ENCODE results near the gene ADAMTS14. TPM values are rescaled to one million over a fixed set of nuclear protein-coding genes. Genes with fewer than 3 reads are reported as not detected.
"Not testable (repeated sequence)": the region's sequence is repeated elsewhere in the genome, so short reads cannot be mapped to it uniquely, and the experiment has no call there.

The ADAMTS14 gene
- total and polyA plus RNA-seq, 4 donors: 2.0 to 4.7 (median 3.5) TPM

- no peaks in the 10 kb centered on the region for H3K36me3 ChIP-seq (ENCODE audit: control insufficient read depth, insufficient read depth, low read length)
- WGBS (ENCODE audit: insufficient coverage): 91% methylated on average over 4 of the region's 7 CpGs
- peaks cover 28% of the 10 kb centered on the region for H3K4me1 ChIP-seq (ENCODE audit: control insufficient read depth, insufficient read depth, low read length)
- no peaks in the 10 kb centered on the region for H3K9me3 ChIP-seq (ENCODE audit: control insufficient read depth, insufficient read depth, low read length)
- no peak overlapping the region for H3K27ac ChIP-seq (ENCODE audit: low read depth, low read length)
- H3K27me3 ChIP-seq (ENCODE audit: control insufficient read depth, insufficient read depth, low read length): peaks cover 6% of the 10 kb centered on the region
- no peak for DNase-seq (ENCODE audit: low read depth in 4 of 6, low spot score in 6 of 6)
- no peak overlapping the region for H3K4me3 ChIP-seq (ENCODE audit: low read depth, low read length)
Measured at GRCh38 chr10:70666960-70667798, 5.1 kb upstream of the ADAMTS14 start.

GRCh38 chr10:70667818-70668217 lies 4.5 kb upstream of the ADAMTS14 start:
- 100% methylated on average over 1 of the region's 6 CpGs for WGBS (ENCODE audit: insufficient coverage)
- H3K27ac ChIP-seq (ENCODE audit: low read depth, low read length); DNase-seq (ENCODE audit: low read depth in 4 of 6, low spot score in 6 of 6); H3K27me3 ChIP-seq (ENCODE audit: control insufficient read depth, insufficient read depth, low read length); H3K9me3 ChIP-seq (ENCODE audit: control insufficient read depth, insufficient read depth, low read length); H3K4me3 ChIP-seq (ENCODE audit: low read depth, low read length); H3K36me3 ChIP-seq (ENCODE audit: control insufficient read depth, insufficient read depth, low read length): not testable (repeated sequence)
- H3K4me1 ChIP-seq (ENCODE audit: control insufficient read depth, insufficient read depth, low read length): peaks cover 30% of the 10 kb centered on the region

GRCh38 chr10:70668454-70668970 lies 3.8 kb upstream of the ADAMTS14 start:
- WGBS (ENCODE audit: insufficient coverage): 95% methylated on average over 10 of the region's 10 CpGs
- DNase-seq (ENCODE audit: low read depth in 4 of 6, low spot score in 6 of 6): no peak
- peaks cover 11% of the 10 kb centered on the region for H3K27me3 ChIP-seq (ENCODE audit: control insufficient read depth, insufficient read depth, low read length)
- H3K9me3 ChIP-seq (ENCODE audit: control insufficient read depth, insufficient read depth, low read length): no peaks in the 10 kb centered on the region
- no peak overlapping the region for H3K27ac ChIP-seq (ENCODE audit: low read depth, low read length)
- no peak overlapping the region for H3K4me3 ChIP-seq (ENCODE audit: low read depth, low read length)
- peaks cover 35% of the 10 kb centered on the region for H3K4me1 ChIP-seq (ENCODE audit: control insufficient read depth, insufficient read depth, low read length)
- H3K36me3 ChIP-seq (ENCODE audit: control insufficient read depth, insufficient read depth, low read length): no peaks in the 10 kb centered on the region

GRCh38 chr10:70669015-70669414 lies 3.3 kb upstream of the ADAMTS14 start:
- Histone ChIP-seq H3K27ac (ENCODE audit: low read depth, low read length) (no peak overlapping the region), H3K4me3 (ENCODE audit: low read depth, low read length) (no peak overlapping the region), H3K9me3 (ENCODE audit: control insufficient read depth, insufficient read depth, low read length) (no peaks in the 10 kb centered on the region), H3K36me3 (ENCODE audit: control insufficient read depth, insufficient read depth, low read length) (no peaks in the 10 kb centered on the region), H3K4me1 (ENCODE audit: control insufficient read depth, insufficient read depth, low read length) (peaks cover 36% of the 10 kb centered on the region), H3K27me3 (ENCODE audit: control insufficient read depth, insufficient read depth, low read length) (peaks cover 13% of the 10 kb centered on the region)
- DNase-seq (ENCODE audit: low read depth in 4 of 6, low spot score in 6 of 6): no peak

GRCh38 chr10:70669732-70670317 lies 2.5 kb upstream of the ADAMTS14 start:
- H3K36me3 ChIP-seq (ENCODE audit: control insufficient read depth, insufficient read depth, low read length): no peaks in the 10 kb centered on the region
- no peak for DNase-seq (ENCODE audit: low read depth in 4 of 6, low spot score in 6 of 6)
- H3K27ac ChIP-seq (ENCODE audit: low read depth, low read length): no peak overlapping the region
- WGBS (ENCODE audit: insufficient coverage): 90% methylated on average over 6 of the region's 7 CpGs
- peaks cover 36% of the 10 kb centered on the region for H3K4me1 ChIP-seq (ENCODE audit: control insufficient read depth, insufficient read depth, low read length)
- H3K27me3 ChIP-seq (ENCODE audit: control insufficient read depth, insufficient read depth, low read length): peaks cover 15% of the 10 kb centered on the region
- H3K9me3 ChIP-seq (ENCODE audit: control insufficient read depth, insufficient read depth, low read length): no peaks in the 10 kb centered on the region
- H3K4me3 ChIP-seq (ENCODE audit: low read depth, low read length): no peak overlapping the region

- Histone ChIP-seq H3K36me3 (ENCODE audit: control insufficient read depth, insufficient read depth, low read length) (no peaks in the 10 kb centered on the region), H3K27me3 (ENCODE audit: control insufficient read depth, insufficient read depth, low read length) (peaks cover 15% of the 10 kb centered on the region), H3K9me3 (ENCODE audit: control insufficient read depth, insufficient read depth, low read length) (no peaks in the 10 kb centered on the region), H3K4me1 (ENCODE audit: control insufficient read depth, insufficient read depth, low read length) (peaks cover 37% of the 10 kb centered on the region), H3K4me3 (ENCODE audit: low read depth, low read length) (peak overlapping the region; percentile 29), H3K27ac (ENCODE audit: low read depth, low read length) (no peak overlapping the region)
- DNase-seq (ENCODE audit: low read depth in 4 of 6, low spot score in 6 of 6): no peak
- WGBS (ENCODE audit: insufficient coverage): 8% methylated on average over 4 of the region's 5 CpGs
Measured at GRCh38 chr10:70671619-70672164, 614 bp upstream of the ADAMTS14 start.

GRCh38 chr10:70673043-70673928 lies 980 bp downstream of the ADAMTS14 start:
- Histone ChIP-seq H3K27ac (ENCODE audit: low read depth, low read length) (no peak overlapping the region), H3K4me1 (ENCODE audit: control insufficient read depth, insufficient read depth, low read length) (peaks cover 40% of the 10 kb centered on the region), H3K27me3 (ENCODE audit: control insufficient read depth, insufficient read depth, low read length) (peaks cover 15% of the 10 kb centered on the region), H3K4me3 (ENCODE audit: low read depth, low read length) (no peak overlapping the region), H3K9me3 (ENCODE audit: control insufficient read depth, insufficient read depth, low read length) (no peaks in the 10 kb centered on the region), H3K36me3 (ENCODE audit: control insufficient read depth, insufficient read depth, low read length) (no peaks in the 10 kb centered on the region)
- no peak for DNase-seq (ENCODE audit: low read depth in 4 of 6, low spot score in 6 of 6)
- 52% methylated on average over 10 of the region's 14 CpGs for WGBS (ENCODE audit: insufficient coverage)

GRCh38 chr10:70673929-70674559 lies 1.7 kb downstream of the ADAMTS14 start:
- Histone ChIP-seq H3K27ac (ENCODE audit: low read depth, low read length) (no peak overlapping the region), H3K4me1 (ENCODE audit: control insufficient read depth, insufficient read depth, low read length) (peaks cover 41% of the 10 kb centered on the region), H3K27me3 (ENCODE audit: control insufficient read depth, insufficient read depth, low read length) (peaks cover 15% of the 10 kb centered on the region), H3K36me3 (ENCODE audit: control insufficient read depth, insufficient read depth, low read length) (no peaks in the 10 kb centered on the region), H3K4me3 (ENCODE audit: low read depth, low read length) (no peak overlapping the region), H3K9me3 (ENCODE audit: control insufficient read depth, insufficient read depth, low read length) (no peaks in the 10 kb centered on the region)
- 62% methylated on average over 7 of the region's 11 CpGs for WGBS (ENCODE audit: insufficient coverage)
- no peak for DNase-seq (ENCODE audit: low read depth in 4 of 6, low spot score in 6 of 6)

Data from spinal cord (tissue), 10 donors.